Stimulated activated CD4-positive, alpha-beta T cell treated with anti-CD3 and anti-CD28 coated beads, TNF-alpha, amount 100 ng/mL, for 4 hours (primary cell): ENCODE results near the gene KDM4B.

Source experiments
- DNase-seq, 3 experiments: peaks; one replicate each; pipeline ENCODE4 v3.0.0-alpha.2; 2020; ENCODE audit warnings: low read depth in 3 of 3

Gene KDM4B

GRCh38 chr19:4984438-4984990 lies 15.6 kb downstream of the KDM4B start:
- DNase-seq, result no peak

- DNase-seq, result no peak
Measured at GRCh38 chr19:4985551-4985991, 16.7 kb downstream of the KDM4B start.

- DNase-seq, result no peak
Measured at GRCh38 chr19:4986056-4986455, 17.1 kb downstream of the KDM4B start.

GRCh38 chr19:4986471-4986891 lies 17.6 kb downstream of the KDM4B start:
- no peak for DNase-seq

- DNase-seq, result no peak
Measured at GRCh38 chr19:4987256-4987655, 18.3 kb downstream of the KDM4B start.

GRCh38 chr19:4987692-4988370 lies 18.9 kb downstream of the KDM4B start:
- no peak for DNase-seq

GRCh38 chr19:4988770-4989251 lies 19.9 kb downstream of the KDM4B start:
- DNase-seq, result no peak

GRCh38 chr19:4990306-4990705 lies 21.4 kb downstream of the KDM4B start:
- DNase-seq, result no peak

GRCh38 chr19:4991538-4991937 lies 22.6 kb downstream of the KDM4B start:
- DNase-seq, result no peak

- DNase-seq, result no peak
Measured at GRCh38 chr19:4991996-4992698, 23.2 kb downstream of the KDM4B start.

GRCh38 chr19:4993683-4994082 lies 24.8 kb downstream of the KDM4B start:
- no peak for DNase-seq

GRCh38 chr19:4996701-4997100 lies 27.8 kb downstream of the KDM4B start:
- DNase-seq, result no peak

GRCh38 chr19:4997297-4997696 lies 28.4 kb downstream of the KDM4B start:
- DNase-seq, result no peak

GRCh38 chr19:5000120-5000611 lies 31.3 kb downstream of the KDM4B start:
- no peak for DNase-seq

GRCh38 chr19:5001615-5002014 lies 32.7 kb downstream of the KDM4B start:
- DNase-seq, result no peak

GRCh38 chr19:5002143-5002542 lies 33.2 kb downstream of the KDM4B start:
- no peak for DNase-seq

- DNase-seq, result no peak
Measured at GRCh38 chr19:5003781-5004180, 34.9 kb downstream of the KDM4B start.

- DNase-seq, result no peak
Measured at GRCh38 chr19:5005096-5005495, 36.2 kb downstream of the KDM4B start.

GRCh38 chr19:5006201-5006600 lies 37.3 kb downstream of the KDM4B start:
- no peak for DNase-seq

GRCh38 chr19:5006821-5007220 lies 37.9 kb downstream of the KDM4B start:
- no peak for DNase-seq

- no peak for DNase-seq
Measured at GRCh38 chr19:5011476-5012238, 42.7 kb downstream of the KDM4B start.
